ENCODE data around the gene NDUFS7.

GRCh38 chr19:1412995-1413800 is 29.5 kb downstream of the NDUFS7 start:
- TF ChIP-seq CTCF (IDR thresholded peaks at IDR 0.05) (no peak), EP300 (IDR thresholded peaks at IDR 0.05) (no peak), POLR2A (IDR thresholded peaks at IDR 0.05) (no peak)

Measured in sigmoid colon (tissue), 4 donors.